GM23338 (cell line): ENCODE measurements around the gene PLD5.

Source experiments
- CREB1 ChIP-seq: fragments of 250-450 bp; sonication (Bioruptor Pico); IDR thresholded peaks from 2 replicates; pipeline ENCODE4 v1.5.0; 2020; ENCODE audit warnings: low read depth, mild to moderate bottlenecking, moderate library complexity
- EZH2 ChIP-seq: fragments of 200-600 bp; sonication (generic); IDR thresholded peaks from one replicate; pipeline ENCODE4 v1.8.0; 2017; ENCODE audit warnings: antibody characterized with exemption, mild to moderate bottlenecking, low read depth; ENCODE audit not compliant: unreplicated experiment
- EZH2phosphoT487 ChIP-seq: fragments of 200-600 bp; sonication (generic); IDR thresholded peaks from one replicate; pipeline ENCODE4 v1.8.1; 2018; ENCODE audit warnings: antibody characterized with exemption; ENCODE audit not compliant: unreplicated experiment
- NANOG ChIP-seq: IDR thresholded peaks from 2 replicates; pipeline ENCODE4 v1.6.1; 2016; ENCODE audit warnings: antibody characterized with exemption, borderline replicate concordance
- POLR2AphosphoS5 ChIP-seq: IDR thresholded peaks from 2 replicates; pipeline ENCODE4 v1.6.1; 2016; ENCODE audit warnings: antibody characterized with exemption, low read depth
- TF ChIP-seq, protein P1 (sequence below), 2 experiments: fragments of 200-600 bp in 1 of 2; sonication (generic) in 1 of 2; conservative IDR thresholded peaks; 2 replicates each; pipeline versions ENCODE4 v1.5.1 to v1.6.1; 2016 to 2017; ENCODE audit warnings: antibody characterized with exemption in 2 of 2, low read depth in 2 of 2, mild to moderate bottlenecking in 2 of 2, moderate library complexity in 1 of 2
- TF ChIP-seq, protein P2 (sequence below): IDR thresholded peaks from 2 replicates; pipeline ENCODE4 v1.6.1; 2016; ENCODE audit warnings: antibody characterized with exemption

DNA sequence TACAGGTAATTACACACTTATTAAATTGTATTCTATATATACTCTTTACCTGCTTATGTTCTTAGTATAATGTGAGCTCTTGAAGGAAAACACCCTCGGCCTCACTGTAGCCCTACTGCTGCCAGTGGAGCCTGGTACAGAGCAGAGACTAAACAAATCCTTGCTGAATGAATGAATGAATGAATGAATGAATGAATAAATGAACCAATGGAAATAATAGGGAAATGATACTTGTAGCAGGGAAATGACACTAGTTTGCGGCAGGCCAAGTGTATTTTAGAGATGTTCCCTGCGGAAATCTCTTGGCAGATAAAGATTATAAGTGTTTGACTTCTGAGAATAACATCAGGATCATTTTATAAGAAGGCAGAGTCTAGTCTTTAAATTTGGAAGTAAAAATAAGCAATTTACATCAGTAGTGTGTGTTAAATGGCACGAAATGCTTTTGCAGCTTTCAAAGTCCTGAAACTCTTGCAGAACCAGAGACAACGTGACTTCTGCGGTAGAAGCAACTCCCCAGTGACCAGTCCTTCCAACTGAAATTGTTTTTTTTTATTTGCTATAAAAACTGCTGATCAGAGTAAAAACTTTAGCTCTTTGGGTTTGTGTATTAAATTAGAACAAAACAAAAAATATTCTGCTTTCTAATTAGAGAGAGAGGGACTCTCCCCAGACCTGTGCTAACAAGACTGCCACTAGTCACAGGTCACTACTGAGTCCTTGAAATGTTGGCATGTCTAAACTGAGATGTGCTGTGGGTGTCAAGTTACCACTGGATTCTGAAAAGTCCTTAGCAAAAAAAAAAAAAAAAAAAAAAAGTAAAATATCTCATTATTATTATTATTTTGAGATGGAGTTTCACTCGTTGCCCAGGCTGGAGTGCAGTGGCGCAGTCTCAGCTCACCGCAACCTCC lies 326.3 kb downstream of the PLD5 start:
- TF ChIP-seq, protein P1, sequence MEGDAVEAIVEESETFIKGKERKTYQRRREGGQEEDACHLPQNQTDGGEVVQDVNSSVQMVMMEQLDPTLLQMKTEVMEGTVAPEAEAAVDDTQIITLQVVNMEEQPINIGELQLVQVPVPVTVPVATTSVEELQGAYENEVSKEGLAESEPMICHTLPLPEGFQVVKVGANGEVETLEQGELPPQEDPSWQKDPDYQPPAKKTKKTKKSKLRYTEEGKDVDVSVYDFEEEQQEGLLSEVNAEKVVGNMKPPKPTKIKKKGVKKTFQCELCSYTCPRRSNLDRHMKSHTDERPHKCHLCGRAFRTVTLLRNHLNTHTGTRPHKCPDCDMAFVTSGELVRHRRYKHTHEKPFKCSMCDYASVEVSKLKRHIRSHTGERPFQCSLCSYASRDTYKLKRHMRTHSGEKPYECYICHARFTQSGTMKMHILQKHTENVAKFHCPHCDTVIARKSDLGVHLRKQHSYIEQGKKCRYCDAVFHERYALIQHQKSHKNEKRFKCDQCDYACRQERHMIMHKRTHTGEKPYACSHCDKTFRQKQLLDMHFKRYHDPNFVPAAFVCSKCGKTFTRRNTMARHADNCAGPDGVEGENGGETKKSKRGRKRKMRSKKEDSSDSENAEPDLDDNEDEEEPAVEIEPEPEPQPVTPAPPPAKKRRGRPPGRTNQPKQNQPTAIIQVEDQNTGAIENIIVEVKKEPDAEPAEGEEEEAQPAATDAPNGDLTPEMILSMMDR (conservative IDR thresholded peaks at IDR 0.05; ENCODE audit: low read depth in 2 of 2), result no peak
- TF ChIP-seq POLR2AphosphoS5 (no peak), NANOG (no peak), EZH2phosphoT487 (no peak), EZH2 (no peak), CREB1 (CRISPR knock-in tag) (no peak)
- TF ChIP-seq, protein P2, sequence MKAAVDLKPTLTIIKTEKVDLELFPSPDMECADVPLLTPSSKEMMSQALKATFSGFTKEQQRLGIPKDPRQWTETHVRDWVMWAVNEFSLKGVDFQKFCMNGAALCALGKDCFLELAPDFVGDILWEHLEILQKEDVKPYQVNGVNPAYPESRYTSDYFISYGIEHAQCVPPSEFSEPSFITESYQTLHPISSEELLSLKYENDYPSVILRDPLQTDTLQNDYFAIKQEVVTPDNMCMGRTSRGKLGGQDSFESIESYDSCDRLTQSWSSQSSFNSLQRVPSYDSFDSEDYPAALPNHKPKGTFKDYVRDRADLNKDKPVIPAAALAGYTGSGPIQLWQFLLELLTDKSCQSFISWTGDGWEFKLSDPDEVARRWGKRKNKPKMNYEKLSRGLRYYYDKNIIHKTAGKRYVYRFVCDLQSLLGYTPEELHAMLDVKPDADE, result no peak
